ENCODE data around the gene PPP2R2C.

Gene PPP2R2C

DNA sequence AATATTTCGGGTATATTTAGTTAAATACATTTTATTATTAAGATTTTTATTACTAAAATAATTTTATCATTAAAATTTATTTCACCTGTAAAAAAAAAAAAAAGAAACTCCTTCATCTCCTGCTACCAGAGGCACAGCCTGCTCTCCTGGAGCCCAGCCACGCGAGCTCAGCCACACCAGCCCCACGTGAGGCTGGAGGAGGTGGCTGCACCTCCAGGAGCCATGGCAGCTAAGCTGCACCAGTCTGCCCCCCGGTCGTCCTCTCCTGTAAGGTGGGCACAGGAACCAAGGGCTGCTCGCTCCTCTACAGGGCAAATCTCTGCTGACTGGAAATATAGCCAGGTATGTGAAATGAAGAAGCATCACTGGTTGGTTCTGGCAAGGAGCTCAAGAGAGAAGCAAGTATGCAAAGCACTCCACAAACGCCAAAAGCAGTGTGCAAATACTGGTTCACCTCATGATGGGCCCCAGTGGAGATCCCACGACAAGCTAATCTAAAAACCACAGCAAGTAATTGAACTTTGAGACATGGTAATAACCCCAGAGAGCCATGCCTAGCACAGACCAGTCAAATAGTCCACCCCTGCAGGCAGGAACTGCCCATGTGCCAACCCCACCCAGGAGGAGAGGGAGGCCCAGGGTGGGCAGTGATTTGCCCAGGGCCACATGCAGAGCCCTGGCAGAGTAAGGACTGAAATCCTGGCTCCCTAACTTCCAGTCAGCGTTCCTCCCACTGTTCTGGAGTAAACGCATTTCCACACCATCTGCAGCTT is 112.7 kb downstream of the PPP2R2C start:
- no peak for DNase-seq

GRCh38 chr4:6357476-6357875 is 114.9 kb downstream of the PPP2R2C start:
- DNase-seq: no peak

DNA sequence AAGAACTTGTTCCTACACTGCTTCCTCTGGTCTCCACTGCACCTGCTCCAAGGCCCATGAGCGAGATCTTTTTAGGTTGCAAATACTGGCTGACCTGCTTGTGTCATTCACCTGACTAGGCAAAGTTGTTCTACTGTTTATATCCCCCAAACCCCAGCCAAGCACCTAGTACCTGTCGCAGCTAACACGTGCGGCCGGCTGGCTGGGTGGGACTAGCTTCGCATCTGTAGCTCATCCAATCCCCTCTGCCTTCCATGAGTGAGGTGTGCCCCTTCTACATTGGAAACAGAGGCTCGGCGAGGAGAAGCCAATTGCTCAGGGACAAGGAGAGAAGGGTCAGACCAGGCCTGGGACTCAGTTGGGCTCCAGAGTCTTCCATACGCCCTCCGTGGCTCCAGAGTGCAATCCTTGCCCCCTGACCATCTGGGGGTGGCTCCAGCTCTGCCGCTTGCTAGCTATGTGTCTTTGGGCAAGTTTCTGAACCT is 116.3 kb downstream of the PPP2R2C start:
- DNase-seq: no peak

DNA sequence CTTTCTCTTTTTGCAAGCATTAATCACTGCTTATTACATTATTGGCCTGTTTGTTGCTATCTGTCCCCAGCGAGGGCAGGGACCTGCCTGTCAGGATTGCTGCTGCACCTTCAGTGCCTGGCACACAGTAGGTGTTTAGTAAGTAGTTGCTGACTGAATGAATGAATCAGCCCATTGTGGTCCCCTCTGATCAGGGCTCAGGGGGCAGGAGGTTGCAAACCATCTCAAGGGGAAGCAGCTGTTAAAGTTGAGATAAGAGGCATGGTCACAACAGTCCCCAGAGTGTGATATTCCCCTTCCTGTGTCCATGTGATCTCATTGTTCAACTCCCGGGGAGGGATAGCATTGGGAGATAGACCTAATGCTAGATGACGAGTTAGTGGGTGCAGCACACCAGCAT is 117.4 kb downstream of the PPP2R2C start:
- DNase-seq: no peak

GRCh38 chr4:6354626-6355025 is 117.8 kb downstream of the PPP2R2C start:
- no peak for DNase-seq

DNA sequence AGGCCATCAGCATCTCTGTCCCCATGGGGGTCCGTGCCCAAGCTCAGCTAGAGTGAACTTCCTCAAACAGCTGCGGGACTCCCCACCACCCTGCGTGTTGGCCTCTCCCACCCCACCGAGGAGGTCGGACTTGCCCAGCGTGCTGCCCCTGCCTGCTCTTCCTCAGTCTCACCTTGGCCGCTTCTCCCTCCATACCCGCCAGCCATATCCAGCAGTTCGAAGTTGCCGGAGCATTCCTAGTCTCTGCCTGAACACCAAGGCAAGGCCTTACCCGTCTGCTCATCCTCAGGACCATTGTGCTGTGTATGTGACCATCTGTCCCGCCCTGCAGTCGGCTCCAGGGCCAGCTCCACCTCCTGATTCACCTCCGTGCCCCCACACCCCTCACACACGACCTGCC is 118.3 kb downstream of the PPP2R2C start:
- no peak for DNase-seq

GRCh38 chr4:6352031-6352692 is 120.3 kb downstream of the PPP2R2C start:
- DNase-seq: no peak

DNA sequence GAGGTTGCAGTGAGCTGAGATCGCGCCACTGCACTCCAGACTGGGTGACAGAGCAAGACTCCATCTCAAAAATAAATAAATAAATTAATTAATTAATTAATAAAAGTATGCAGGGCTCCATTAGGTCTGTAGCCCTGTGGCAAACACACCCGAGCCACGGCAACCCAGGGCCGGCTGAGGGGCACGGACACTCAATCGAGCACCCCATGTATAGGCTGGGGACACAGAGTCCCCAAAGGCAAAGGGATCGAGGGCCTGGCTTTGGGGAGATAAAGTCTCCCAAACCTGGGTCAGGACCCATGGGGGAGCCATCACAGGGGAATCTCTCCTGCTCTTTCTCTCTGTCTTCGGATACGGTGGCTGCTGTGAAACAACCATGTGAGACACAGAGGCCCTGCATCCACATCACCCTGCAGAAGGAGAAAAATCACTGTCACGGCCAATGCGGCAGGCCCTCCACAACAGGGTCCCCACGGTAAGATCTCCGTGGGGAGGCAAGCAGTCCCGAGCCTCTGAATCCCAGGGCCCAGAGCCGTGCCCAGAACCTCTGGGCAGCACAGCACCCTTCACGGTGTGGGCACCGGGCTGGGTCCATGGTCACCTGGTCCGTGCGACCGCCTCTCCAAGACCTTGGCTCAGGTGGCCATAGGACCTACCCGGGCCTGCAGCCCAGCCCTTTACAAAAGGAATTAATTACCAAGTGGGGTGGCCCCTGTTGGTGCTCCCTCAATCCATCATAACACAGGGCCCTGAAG is 121.0 kb downstream of the PPP2R2C start:
- no peak for DNase-seq

- no peak for DNase-seq
Measured at GRCh38 chr4:6350646-6351045, 121.8 kb downstream of the PPP2R2C start.

GRCh38 chr4:6349896-6350603 is 122.4 kb downstream of the PPP2R2C start:
- no peak for DNase-seq

DNA sequence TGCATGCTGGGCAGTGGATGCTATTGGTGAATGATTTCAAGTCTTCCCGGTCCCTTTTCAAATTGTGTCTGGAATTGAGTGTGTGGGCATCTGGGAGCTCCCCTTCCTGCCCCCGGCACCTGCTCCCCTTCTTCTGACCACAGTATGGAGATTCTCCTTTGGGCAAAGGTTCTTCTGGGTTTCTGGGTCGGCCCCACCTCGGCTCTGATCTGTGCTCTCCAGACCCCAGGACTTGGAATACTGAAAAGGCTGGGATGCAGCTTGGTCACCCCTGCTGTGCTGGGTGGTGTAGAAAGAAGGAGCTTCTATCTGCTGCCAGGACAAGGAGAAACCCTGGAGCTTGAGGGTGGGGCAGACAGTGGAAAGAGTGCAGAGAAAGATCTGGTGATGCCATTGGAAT is 124.0 kb downstream of the PPP2R2C start:
- no peak for DNase-seq

GRCh38 chr4:6347511-6348045 is 124.8 kb downstream of the PPP2R2C start:
- no peak for DNase-seq

DNA sequence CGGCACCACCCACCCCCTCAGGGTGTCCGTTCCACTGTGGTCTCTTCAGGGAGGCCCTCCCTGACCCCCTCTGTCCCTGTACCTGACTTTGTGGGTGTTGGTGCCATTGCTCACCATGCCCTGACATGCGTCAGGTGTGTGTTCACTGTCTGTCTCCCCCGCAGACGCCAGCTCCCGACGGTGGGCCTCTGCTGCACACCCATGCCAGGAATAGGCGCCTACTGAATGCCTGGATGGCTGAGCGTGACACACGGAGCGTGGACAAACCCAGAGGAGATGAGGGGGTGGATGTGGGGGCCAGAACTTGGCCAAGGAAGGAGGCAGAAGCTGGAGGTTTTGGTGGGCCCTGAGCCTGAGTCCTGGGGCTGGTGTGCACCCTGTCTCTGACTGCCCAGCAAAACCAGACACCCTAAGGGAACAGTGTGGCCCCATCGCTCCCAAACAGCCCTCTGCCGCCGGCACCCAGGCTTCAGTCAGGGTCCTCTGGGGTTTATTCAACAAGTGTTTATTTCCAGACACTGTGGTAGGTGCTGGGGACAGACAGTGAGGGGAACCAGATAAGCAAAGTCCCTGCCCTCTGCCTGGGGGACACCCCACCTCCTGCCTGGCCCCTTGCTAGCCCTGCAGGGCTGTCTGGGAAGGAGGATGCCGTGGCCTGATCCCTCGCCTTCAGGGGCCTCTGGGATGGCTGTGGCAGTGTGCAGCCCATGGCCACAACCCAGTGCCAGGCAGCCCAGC is 125.9 kb downstream of the PPP2R2C start:
- no peak for DNase-seq

GRCh38 chr4:6345866-6346265 is 126.5 kb downstream of the PPP2R2C start:
- DNase-seq: no peak

- DNase-seq: no peak
Measured at GRCh38 chr4:6345096-6345830, 127.2 kb downstream of the PPP2R2C start.

DNA sequence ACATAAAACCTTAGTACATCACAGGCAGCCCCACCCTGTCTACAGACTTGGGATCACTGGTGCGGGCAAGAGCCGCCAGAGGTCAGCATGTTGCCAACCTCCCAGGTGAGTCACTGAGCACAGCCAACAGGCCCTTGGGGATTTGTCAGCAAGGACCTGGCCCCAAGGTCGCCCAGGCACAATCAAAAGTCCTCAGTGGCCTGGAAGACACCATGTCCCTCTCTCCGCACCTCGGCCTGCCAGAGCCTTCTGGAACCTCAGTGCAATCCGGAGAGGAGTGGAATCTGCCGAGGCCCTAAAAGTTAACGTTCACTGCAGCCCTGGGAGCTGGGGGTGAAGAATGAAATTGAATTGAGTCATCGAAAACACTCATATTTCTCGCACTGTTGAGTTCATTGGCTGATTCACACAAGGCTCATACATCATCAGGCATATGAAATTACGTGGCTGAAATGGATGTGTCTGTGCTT is 128.4 kb downstream of the PPP2R2C start:
- DNase-seq: no peak

- no peak for DNase-seq
Measured at GRCh38 chr4:6342530-6343293, 129.7 kb downstream of the PPP2R2C start.

- no peak for DNase-seq
Measured at GRCh38 chr4:6341696-6342095, 130.7 kb downstream of the PPP2R2C start.

GRCh38 chr4:6340446-6341015 is 131.9 kb downstream of the PPP2R2C start:
- no peak for DNase-seq
